ENCODE data around the gene RUBCN.

GRCh38 chr3:197749315-197749600, 12.6 kb upstream of the RUBCN start:
- TF ChIP-seq CTCF (IDR thresholded peaks at IDR 0.05) (no peak), EP300 (IDR thresholded peaks at IDR 0.05) (no peak)

Measured in esophagus muscularis mucosa (tissue), 3 donors.